GM12873 (cell line): ENCODE data around the gene OVCA2.

Experiments used
- TF ChIP-seq, protein P1 (sequence below): IDR thresholded peaks from 2 replicates; pipeline ENCODE4 v1.5.1; 2012; ENCODE audit warnings: low read depth, mild to moderate bottlenecking, moderate library complexity, low read length, control low read depth; ENCODE audit not compliant: insufficient read depth; ENCODE audit errors: missing control alignments

The OVCA2 gene

DNA sequence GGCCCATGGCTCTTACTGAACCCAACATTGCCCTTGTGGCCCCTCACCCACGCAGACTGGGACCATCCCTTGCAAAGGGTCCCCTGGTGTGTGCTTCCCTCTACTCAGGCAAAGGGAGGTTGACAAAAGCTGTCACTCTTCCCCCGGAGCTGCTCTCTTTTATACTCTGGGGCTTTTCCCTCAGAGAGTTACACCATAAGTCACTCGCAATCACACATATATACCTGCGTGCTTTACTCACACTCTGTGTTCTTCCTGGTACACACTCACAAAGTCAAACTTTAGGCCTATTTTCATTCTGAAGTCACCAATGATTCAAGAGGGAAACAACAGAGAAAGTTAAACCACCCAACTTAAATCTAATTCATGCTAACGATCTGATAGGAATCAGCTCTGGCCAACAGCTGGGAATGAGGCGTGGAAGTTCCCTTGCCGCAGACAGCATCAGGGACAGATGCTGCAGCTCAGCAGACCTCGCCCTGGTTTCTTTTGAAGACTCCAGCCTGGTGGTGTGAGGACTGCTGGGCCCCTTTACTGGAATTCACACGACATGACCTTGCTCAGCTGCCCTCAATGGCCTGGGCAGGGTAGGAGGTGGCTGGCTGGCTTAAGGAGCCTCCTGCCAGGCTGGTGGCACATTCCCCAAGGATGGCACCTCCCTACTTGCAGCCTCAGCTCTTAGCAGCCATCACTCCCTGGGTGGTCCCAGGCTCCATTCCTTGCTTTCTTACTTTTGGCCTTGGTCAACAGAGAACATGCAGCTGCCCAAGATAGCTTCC is 40.4 kb downstream of the OVCA2 start:
- TF ChIP-seq, protein P1, sequence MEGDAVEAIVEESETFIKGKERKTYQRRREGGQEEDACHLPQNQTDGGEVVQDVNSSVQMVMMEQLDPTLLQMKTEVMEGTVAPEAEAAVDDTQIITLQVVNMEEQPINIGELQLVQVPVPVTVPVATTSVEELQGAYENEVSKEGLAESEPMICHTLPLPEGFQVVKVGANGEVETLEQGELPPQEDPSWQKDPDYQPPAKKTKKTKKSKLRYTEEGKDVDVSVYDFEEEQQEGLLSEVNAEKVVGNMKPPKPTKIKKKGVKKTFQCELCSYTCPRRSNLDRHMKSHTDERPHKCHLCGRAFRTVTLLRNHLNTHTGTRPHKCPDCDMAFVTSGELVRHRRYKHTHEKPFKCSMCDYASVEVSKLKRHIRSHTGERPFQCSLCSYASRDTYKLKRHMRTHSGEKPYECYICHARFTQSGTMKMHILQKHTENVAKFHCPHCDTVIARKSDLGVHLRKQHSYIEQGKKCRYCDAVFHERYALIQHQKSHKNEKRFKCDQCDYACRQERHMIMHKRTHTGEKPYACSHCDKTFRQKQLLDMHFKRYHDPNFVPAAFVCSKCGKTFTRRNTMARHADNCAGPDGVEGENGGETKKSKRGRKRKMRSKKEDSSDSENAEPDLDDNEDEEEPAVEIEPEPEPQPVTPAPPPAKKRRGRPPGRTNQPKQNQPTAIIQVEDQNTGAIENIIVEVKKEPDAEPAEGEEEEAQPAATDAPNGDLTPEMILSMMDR: no peak

DNA sequence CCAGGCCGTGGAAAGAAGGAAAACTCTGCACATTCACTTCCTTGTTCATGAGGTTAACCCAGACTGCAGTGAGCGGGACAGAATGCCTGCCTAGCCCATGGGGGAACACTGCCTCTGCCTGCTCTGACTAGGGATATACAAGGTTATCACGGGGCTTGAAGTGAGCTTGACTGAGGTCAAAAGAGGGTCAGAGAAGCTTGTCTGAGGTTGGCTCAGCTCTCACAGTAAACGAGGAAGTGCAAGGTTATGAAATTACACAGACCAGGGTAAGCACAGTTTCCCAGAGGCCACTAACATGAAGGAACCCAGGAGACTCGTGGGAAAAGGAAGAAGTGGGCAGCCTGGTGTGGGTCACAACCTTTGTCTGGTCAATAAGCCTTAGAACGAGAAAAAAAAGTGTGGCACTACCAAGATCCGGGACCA is 41.8 kb downstream of the OVCA2 start:
- TF ChIP-seq, protein P1: no peak

DNA sequence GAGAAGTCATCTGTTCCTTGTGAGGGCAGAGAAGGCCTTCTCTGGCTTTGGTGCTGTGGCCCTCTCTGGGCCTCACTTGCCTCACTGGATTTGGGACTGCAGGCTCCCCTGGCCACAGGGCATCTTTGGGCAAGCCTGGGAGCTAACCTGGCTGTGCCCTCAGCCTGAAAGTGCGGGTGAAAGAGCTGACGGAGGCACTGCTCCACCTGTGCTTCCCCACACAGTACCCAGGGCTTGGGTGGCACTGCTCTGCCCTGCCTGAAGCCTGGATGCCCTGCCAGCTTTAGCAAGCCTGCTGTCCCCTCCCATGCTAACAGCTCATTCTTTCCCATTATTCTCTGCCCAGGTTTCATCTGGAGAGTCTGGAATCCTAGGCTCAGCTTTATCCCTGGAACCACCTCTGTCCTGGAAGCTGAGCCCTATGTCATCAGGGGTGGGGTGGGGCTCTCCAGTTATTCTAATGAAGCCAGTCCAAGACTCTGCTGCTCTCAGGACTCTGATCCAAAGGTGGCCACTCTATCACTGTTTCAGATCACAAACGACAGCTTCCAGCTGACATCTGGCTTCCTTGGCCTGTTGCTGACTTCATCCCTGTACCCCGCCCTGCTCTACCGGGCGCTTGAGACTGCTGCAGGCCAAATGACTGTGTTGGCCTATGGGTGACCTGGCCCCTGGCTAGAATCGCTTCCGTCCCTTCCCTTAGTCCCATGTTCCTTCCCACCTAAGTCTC is 42.4 kb downstream of the OVCA2 start:
- TF ChIP-seq, protein P1: no peak

DNA sequence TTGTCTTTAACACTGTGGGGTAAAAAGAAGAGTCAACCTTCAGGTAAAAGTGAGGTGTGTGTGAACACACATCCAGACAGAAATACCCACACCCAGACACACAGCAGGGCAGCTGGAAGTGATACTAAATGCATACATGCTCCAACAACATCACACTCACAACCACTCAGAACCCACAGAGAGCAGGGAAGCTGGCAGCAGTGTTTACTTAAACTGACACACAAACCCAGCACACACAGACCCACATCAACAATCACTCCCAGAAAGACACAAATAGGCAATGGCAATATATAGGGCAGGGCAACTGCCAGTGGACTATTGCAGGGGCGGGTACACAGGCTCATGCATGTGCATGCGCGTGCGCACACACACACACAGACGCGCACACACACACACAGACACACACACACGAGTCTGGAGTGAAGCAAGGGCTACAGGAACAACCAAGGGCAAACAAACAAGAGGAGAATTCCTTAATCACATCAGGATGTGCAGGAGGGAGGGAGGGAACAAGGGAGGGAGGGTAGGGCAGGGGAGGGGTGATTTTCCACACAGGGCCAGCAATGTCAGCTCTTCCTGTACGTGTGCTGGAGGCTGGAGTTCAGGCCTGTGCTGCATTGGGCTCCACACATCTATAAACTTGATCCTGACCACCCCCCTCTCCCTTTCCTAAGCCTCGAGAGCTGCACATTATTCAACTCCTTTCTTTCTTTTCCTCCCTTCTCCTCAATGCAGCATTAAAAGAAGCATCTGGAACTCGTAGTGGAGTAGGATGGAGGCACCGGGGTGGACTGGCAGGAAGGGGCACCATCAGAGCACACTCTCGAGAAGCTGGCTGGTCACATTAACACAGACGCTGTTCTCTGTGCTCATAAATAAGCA is 43.2 kb downstream of the OVCA2 start:
- TF ChIP-seq, protein P1: no peak

DNA sequence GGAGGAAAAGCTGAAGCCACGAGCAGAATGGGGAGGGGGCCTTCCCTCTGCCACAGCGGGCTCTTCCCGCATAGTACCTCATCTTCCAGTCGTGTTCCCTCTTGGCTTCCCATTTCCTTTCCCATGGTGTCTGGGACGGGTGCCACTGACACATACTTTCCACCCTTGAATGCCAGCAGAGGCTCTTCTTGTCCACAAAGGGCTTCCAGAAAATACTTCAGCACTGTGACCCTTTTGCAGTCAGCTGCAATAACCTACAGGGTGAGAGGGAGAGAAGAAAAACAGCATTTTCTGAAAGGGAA is 43.8 kb downstream of the OVCA2 start:
- TF ChIP-seq, protein P1: no peak

DNA sequence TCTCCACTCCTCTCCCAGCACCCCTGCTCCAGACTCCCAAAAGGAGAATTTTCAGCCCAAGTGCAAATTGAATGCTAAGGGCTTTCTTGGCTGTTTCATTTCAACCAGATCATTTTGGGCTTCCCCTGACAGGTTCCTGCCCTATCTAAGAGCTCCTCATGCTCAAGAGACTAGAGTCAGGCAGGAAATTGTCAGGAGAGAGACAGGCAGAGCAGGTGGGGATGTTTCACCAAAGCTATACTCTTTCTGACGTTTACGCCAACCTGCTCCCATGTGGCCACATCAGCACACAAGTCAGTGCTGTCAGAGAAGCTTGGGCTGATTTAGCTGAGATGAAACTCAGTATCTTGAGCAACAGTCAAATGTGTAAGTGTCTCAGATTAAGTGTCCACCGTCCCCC is 44.5 kb downstream of the OVCA2 start:
- TF ChIP-seq, protein P1: no peak
